ENCODE results near the gene SMIM27.

GRCh38 chr9:32552172-32552872 is at the start of gene SMIM27, which contains the start of gene TOPORS:
- TF ChIP-seq CTCF (IDR thresholded peaks at IDR 0.05; ENCODE audit: low read depth, low read length) (no peak), POLR2A (IDR thresholded peaks at IDR 0.05; ENCODE audit: extremely low read depth, insufficient read length) (peak; percentile 90), MYC (IDR thresholded peaks at IDR 0.05; ENCODE audit: low read depth, low read length) (peak; percentile 89)

Measured in NB4 (cell line).